Psoas muscle (tissue), 8 donors: ENCODE data around the gene ESR2. TPM values are rescaled to one million over a fixed set of nuclear protein-coding genes. Genes with fewer than 3 reads are reported as not detected.
A peak's percentile ranks its signal among the peaks of the same experiment; 100 is the strongest.

Experiments used
- ATAC-seq, 4 donors: fragments of 200-7000 bp; cut with Tn5 transposase; one replicate each; pipeline ENCODE4 v1.9.1; 2020; ENCODE audit warnings: moderate library complexity in 3 of 4, mild to moderate bottlenecking in 2 of 4
- DNase-seq, 2 donors: peaks; one replicate each; pipeline ENCODE4 v3.0.0-alpha.2; 2020
- H3K27ac ChIP-seq: fragments of 200-600 bp; one replicate; pipeline ENCODE4 v1.8.0; 2022
- H3K27me3 ChIP-seq, 3 donors: fragments of 200-600 bp in 1 of 3; one replicate each; pipeline versions ENCODE4 v1.6.1 to v1.8.0; 2013 to 2022; ENCODE audit warnings: low read length in 2 of 3, mild to moderate bottlenecking in 2 of 3, moderate library complexity in 1 of 3; ENCODE audit not compliant: insufficient read depth in 3 of 3
- H3K36me3 ChIP-seq, 2 donors: fragments of 200-600 bp in 1 of 2; one replicate each; pipeline versions ENCODE4 v1.6.1 to v1.8.0; 2013 to 2022; ENCODE audit warnings: low read depth in 1 of 2, mild to moderate bottlenecking in 1 of 2, moderate library complexity in 1 of 2; ENCODE audit not compliant: insufficient read depth in 1 of 2
- H3K4me1 ChIP-seq: fragments of 200-600 bp; one replicate; pipeline ENCODE4 v1.8.0; 2022
- H3K4me3 ChIP-seq: fragments of 200-600 bp; one replicate; pipeline ENCODE4 v1.8.0; 2022; ENCODE audit warnings: mild to moderate bottlenecking
- H3K9me3 ChIP-seq: fragments of 200-600 bp; one replicate; pipeline ENCODE4 v1.8.0; 2022
- CTCF ChIP-seq: fragments of 200-600 bp; IDR thresholded peaks from one replicate; pipeline ENCODE4 v1.8.0; 2022; ENCODE audit warnings: antibody characterized with exemption
- WGBS, 3 donors: extraction: QIAGEN DNeasy Blood & Tissue Kit; methylation state at CpG; one replicate each; pipeline versions ENCODE4 v1.1.6 to v1.1.7; 2013; 5-methylcytosine and 5-hydroxymethylcytosine counted together
- intact Hi-C, 2 donors: fragments of 100-400 bp; cut with DNase I; formaldehyde crosslinking; loops; one replicate each; pipeline versions ENCODE4 v1.11.0 to v1.14.2; 2022
- polyA plus RNA-seq, 3 donors: library from polyadenylated mRNA; stranded (reverse); fragments of 200-250 nt; gene quantifications; one replicate each; pipeline ENCODE4 v1.2.3, GENCODE V29; 2013
- total RNA-seq, 4 donors: library from RNA; stranded (reverse); fragmentation: NEBNext Ultra II Directional in 2 of 4; extraction: Animal tissue kit (Norgen Biotek cat#: 25700) in 2 of 4; gene quantifications; one replicate each; pipeline versions ENCODE4 v1.2.1 to v1.2.4, GENCODE V29; 2021 to 2023
- donor health status: healthy with polysubstance abuse.
- donor health status: DM: no; HTN: no; CAD: no; lungs with moderate emphysema.
- donor health status: Bipolar disorder and iron deficiency.
- donor health status: healthy.
- donor health status: DM: yes; HTN: yes; CAD: no.
- donor health status: DM: no; HTN: no; CAD: no.
- donor health status: DM: no; HTN: no; CAD: no.
- donor health status: DM: yes; HTN: yes; CAD: no.

The ESR2 gene
- total and polyA plus RNA-seq, 7 donors, result 0.21 to 1.5 (median 0.77) TPM; not detected in 2

DNA sequence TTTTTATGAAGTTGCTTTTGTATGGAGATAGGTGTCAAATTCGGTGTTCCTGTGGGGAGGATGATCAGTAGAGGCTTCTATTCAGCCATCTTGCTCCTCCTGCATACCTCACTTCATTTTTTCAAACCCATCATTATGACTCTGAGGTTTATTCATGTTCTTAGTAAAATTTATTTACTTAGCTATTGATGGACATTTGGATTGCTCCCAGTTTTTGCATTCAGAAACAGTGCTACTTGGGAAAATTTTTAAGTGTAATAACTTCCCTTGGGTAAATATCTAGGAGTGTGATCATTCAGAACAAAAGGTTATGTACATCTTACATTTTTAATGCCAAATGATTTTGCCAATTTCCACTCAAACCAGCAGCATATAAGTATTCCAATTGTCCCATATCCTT lies 233.1 kb downstream of the ESR2 start:
- WGBS, 3 donors, result 83 to 88% (median 86%) methylated on average over 1 of the region's 1 CpG
- H3K36me3 ChIP-seq, result peaks cover 4 to 42% of the 10 kb centered on the region in 2 donors
- ATAC-seq, result no peak

DNA sequence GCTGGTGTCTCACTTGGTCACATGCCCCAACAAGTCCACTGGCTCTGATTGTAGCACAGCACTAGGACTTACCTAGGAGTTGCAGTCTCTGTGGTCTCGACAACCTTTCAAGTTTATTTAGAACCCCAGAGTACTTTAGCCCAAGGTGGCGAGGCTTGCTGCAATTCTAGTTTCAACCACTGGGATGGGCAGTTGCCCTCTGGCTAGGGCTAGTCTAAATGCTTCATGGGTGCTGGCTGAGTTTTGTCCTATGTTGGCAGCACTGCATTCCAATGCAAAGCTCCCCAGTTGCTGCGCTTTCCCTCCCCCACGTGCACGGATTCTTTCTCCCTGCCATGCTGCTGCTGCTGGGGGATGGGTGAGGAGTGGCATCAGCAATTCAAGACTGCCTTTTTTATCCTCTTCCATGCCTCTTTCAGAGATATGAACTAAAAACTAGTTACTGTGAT lies 233.5 kb downstream of the ESR2 start:
- intact Hi-C loops, result no loop called here
- 61 to 79% (median 77%) methylated on average over 5 of the region's 5 CpGs for WGBS, 3 donors

More for the DNA sequence above, 233.1 kb downstream of the ESR2 start:
- intact Hi-C loops, result no loop called here
- Histone ChIP-seq H3K27me3 (no peaks in the 10 kb centered on the region), H3K27ac (no peak overlapping the region), H3K9me3 (no peaks in the 10 kb centered on the region), H3K4me1 (no peaks in the 10 kb centered on the region), H3K4me3 (no peak overlapping the region)
- no peak for TF ChIP-seq CTCF
- no peak for DNase-seq

DNA sequence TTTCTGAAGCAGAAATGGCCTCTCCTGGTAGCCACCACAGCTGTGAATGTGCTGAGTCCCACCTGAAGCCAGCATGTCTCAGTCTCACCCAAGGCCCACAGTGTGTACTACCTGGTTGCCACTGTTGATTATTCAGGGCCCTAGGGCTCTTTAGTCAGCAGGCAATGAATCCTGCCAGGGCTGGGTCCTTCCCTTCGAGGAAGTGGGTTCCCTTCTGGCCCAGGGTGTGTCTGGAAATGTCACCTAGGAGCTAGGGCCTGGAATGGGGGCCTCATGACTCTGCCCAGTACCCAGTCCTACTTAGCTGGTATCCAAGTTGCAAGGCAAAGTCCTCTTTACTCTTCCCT lies 234.0 kb downstream of the ESR2 start:
- Histone ChIP-seq H3K4me1 (no peaks in the 10 kb centered on the region), H3K36me3 (peaks cover 4 to 42% of the 10 kb centered on the region in 2 donors), H3K27ac (no peak overlapping the region), H3K9me3 (no peaks in the 10 kb centered on the region), H3K4me3 (no peak overlapping the region), H3K27me3 (no peaks in the 10 kb centered on the region)
- no peak for TF ChIP-seq CTCF
- DNase-seq (no peak), ATAC-seq (peak in 1 of 4 donors; percentile 15)
- intact Hi-C loops, result no loop called here
- 94 to 95% (median 94%) methylated on average over 1 of the region's 1 CpG for WGBS, 3 donors

More for the DNA sequence above, 233.5 kb downstream of the ESR2 start:
- H3K4me1 ChIP-seq, result no peaks in the 10 kb centered on the region
- TF ChIP-seq CTCF, result peak; percentile 53
- H3K27me3 ChIP-seq, result no peaks in the 10 kb centered on the region
- ATAC-seq, result peak; percentile 72 to 94 (median 89)
- peaks cover 4 to 42% of the 10 kb centered on the region in 2 donors for H3K36me3 ChIP-seq
- H3K27ac ChIP-seq, result no peak overlapping the region
- H3K4me3 ChIP-seq, result no peak overlapping the region
- no peaks in the 10 kb centered on the region for H3K9me3 ChIP-seq
- DNase-seq, result no peak

DNA sequence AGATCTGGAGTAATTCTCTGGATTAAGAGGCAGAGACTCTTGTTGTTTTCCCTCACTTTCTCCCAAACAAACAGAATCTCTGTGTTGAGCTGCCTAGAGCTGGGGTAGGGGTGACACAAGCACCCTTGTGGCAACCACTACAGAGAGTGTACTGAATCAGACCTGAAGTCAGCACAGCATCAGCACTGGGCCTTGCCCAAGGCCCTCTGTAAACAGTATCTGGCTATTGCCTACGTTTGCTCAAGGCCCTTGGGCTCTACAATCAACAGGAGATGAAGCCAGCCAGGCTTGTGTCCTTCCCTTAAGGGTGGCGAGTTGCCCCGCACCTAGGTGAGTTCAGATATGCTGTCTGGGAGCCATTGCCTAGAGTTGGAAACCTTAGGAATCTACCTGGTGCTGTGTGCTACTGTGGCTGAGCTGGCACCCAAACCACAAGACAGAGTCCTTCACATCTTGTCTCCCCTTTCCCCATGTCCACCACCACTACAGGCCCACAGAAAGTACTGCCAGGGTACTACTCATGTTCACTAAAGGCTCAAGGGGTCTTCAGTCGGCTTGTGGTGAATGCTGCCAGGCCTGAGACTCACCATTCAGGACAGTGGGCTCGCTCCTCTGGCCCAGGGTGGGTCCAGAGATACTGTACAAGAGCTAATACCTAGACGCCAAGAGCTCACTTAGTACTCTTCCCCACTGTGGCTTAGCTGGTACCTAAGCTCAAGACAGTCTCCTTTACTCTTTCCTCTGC lies 234.5 kb downstream of the ESR2 start:
- no peak for ATAC-seq
- Histone ChIP-seq H3K9me3 (no peaks in the 10 kb centered on the region), H3K4me1 (no peaks in the 10 kb centered on the region), H3K4me3 (no peak overlapping the region), H3K27me3 (no peaks in the 10 kb centered on the region), H3K27ac (no peak overlapping the region), H3K36me3 (peaks cover 4 to 38% of the 10 kb centered on the region in 2 donors)
- DNase-seq, result no peak
- intact Hi-C loops, result no loop called here
- 96 to 100% (median 98%) methylated on average over 6 of the region's 6 CpGs for WGBS, 3 donors
- no peak for TF ChIP-seq CTCF
